ENCODE measurements around the gene SMIM11. TPM values are rescaled to one million over a fixed set of nuclear protein-coding genes. Genes with fewer than 3 reads are reported as not detected.

Gene SMIM11
- total RNA-seq, 1 experiment from 2014 or later: 1.3 TPM

GRCh38 chr21:34358866-34359265, 16.4 kb upstream of the SMIM11 start:
- Histone ChIP-seq H3K27ac (ENCODE audit: low read depth, low read length, poor library complexity, severe bottlenecking) (no peak overlapping the region), H3K36me3 (ENCODE audit: insufficient read depth, low read length, poor library complexity, severe bottlenecking) (no peaks in the 10 kb centered on the region), H3K4me1 (ENCODE audit: insufficient read depth, low read length, poor library complexity, severe bottlenecking) (no peaks in the 10 kb centered on the region), H3K4me3 (ENCODE audit: low read depth, low read length, poor library complexity, severe bottlenecking) (no peak overlapping the region), H3K9me3 (ENCODE audit: low read depth, low read length, poor library complexity, severe bottlenecking) (no peaks in the 10 kb centered on the region), H3K27me3 (replicated peaks; ENCODE audit: insufficient read depth, low read depth, low read length, poor library complexity) (peaks cover 5% of the 10 kb centered on the region)
- TF ChIP-seq CTCF (conservative IDR thresholded peaks at IDR 0.05; ENCODE audit: low read depth, low read length): no peak
- TF ChIP-seq EZH2 (IDR thresholded peaks at IDR 0.05; ENCODE audit: borderline replicate concordance, low read depth, low read length, poor library complexity, severe bottlenecking): no peak
- ChIA-PET POLR2A (ENCODE audit: low non-redundant PET) (no interaction called here), CTCF (no interaction called here)
- no peak for DNase-seq (ENCODE audit: low spot score)
- BruUV-seq (replicated peaks): no TSS peak
- intact Hi-C loops (cut with micrococcal nuclease; ENCODE audit: unreplicated experiment): no loop called here

- H3K27me3 ChIP-seq (replicated peaks; ENCODE audit: insufficient read depth, low read depth, low read length, poor library complexity): peaks cover 5% of the 10 kb centered on the region
- ChIA-PET POLR2A (ENCODE audit: low non-redundant PET) (no interaction called here), CTCF (no interaction called here)
- no peaks in the 10 kb centered on the region for H3K9me3 ChIP-seq (ENCODE audit: low read depth, low read length, poor library complexity, severe bottlenecking)
- no peak overlapping the region for H3K27ac ChIP-seq (ENCODE audit: low read depth, low read length, poor library complexity, severe bottlenecking)
- BruUV-seq (replicated peaks): no TSS peak
- TF ChIP-seq EZH2 (IDR thresholded peaks at IDR 0.05; ENCODE audit: borderline replicate concordance, low read depth, low read length, poor library complexity, severe bottlenecking) (no peak), CTCF (conservative IDR thresholded peaks at IDR 0.05; ENCODE audit: low read depth, low read length) (no peak)
- DNase-seq (ENCODE audit: low spot score): no peak
- no peak overlapping the region for H3K4me3 ChIP-seq (ENCODE audit: low read depth, low read length, poor library complexity, severe bottlenecking)
- H3K36me3 ChIP-seq (ENCODE audit: insufficient read depth, low read length, poor library complexity, severe bottlenecking): no peaks in the 10 kb centered on the region
- H3K4me1 ChIP-seq (ENCODE audit: insufficient read depth, low read length, poor library complexity, severe bottlenecking): no peaks in the 10 kb centered on the region
- intact Hi-C loops (cut with micrococcal nuclease; ENCODE audit: unreplicated experiment): no loop called here
Measured at GRCh38 chr21:34360488-34361241, 14.6 kb upstream of the SMIM11 start.

- no peak for DNase-seq (ENCODE audit: low spot score)
- H3K9me3 ChIP-seq (ENCODE audit: low read depth, low read length, poor library complexity, severe bottlenecking): no peaks in the 10 kb centered on the region
- ChIA-PET POLR2A (ENCODE audit: low non-redundant PET) (no interaction called here), CTCF (interaction anchor here (1.0 to 1.9 kb wide), 3 partner anchors 14 to 438 kb away, joined by 4 to 5 read pairs (median 4); no protein-coding TSS in a partner anchor)
- no peak; the same call in 1 of the 2 replicates for TF ChIP-seq CTCF (conservative IDR thresholded peaks at IDR 0.05; ENCODE audit: low read depth, low read length)
- no peak for TF ChIP-seq EZH2 (IDR thresholded peaks at IDR 0.05; ENCODE audit: borderline replicate concordance, low read depth, low read length, poor library complexity, severe bottlenecking)
- no peak overlapping the region for H3K4me3 ChIP-seq (ENCODE audit: low read depth, low read length, poor library complexity, severe bottlenecking)
- peaks cover 5% of the 10 kb centered on the region for H3K27me3 ChIP-seq (replicated peaks; ENCODE audit: insufficient read depth, low read depth, low read length, poor library complexity)
- BruUV-seq (replicated peaks): no TSS peak
- H3K27ac ChIP-seq (ENCODE audit: low read depth, low read length, poor library complexity, severe bottlenecking): no peak overlapping the region
- intact Hi-C loops (cut with micrococcal nuclease; ENCODE audit: unreplicated experiment): no loop called here
- H3K36me3 ChIP-seq (ENCODE audit: insufficient read depth, low read length, poor library complexity, severe bottlenecking): no peaks in the 10 kb centered on the region
- no peaks in the 10 kb centered on the region for H3K4me1 ChIP-seq (ENCODE audit: insufficient read depth, low read length, poor library complexity, severe bottlenecking)
Measured at GRCh38 chr21:34362136-34362444, 13.2 kb upstream of the SMIM11 start.

Measured in A673 (cell line).